Measurements from ENCODE around the gene CRISP1. TPM values are rescaled to one million over a fixed set of nuclear protein-coding genes. Genes with fewer than 3 reads are reported as not detected.

CRISP1 gene
- total RNA-seq, 1 experiment from 2014 or later: not detected

- Histone ChIP-seq H3K4ac (ENCODE audit: low read depth, low read length) (no peak overlapping the region), H3K79me1 (ENCODE audit: insufficient read depth, low read depth, low read length, poor library complexity, severe bottlenecking) (no peaks in the 10 kb centered on the region), H2AK5ac (ENCODE audit: insufficient read length, low read length) (no peak overlapping the region), H2BK15ac (ENCODE audit: low read depth, low read length) (no peak overlapping the region), H2BK12ac (ENCODE audit: insufficient read length, low read depth, low read length) (no peak overlapping the region), H3K23ac (ENCODE audit: insufficient read length, low read depth, low read length) (no peak overlapping the region), H3K14ac (ENCODE audit: insufficient read depth, low read length) (no peak overlapping the region), H3K79me2 (ENCODE audit: insufficient read depth, low read length) (no peaks in the 10 kb centered on the region), H3K27me3 (ENCODE audit: insufficient read depth, low read length) (no peaks in the 10 kb centered on the region), H4K8ac (replicated peaks; ENCODE audit: insufficient read length, low read depth, low read length) (no peak overlapping the region), H4K91ac (ENCODE audit: insufficient read length, low read depth, low read length) (no peak overlapping the region), H3K23me2 (ENCODE audit: insufficient read length, low read depth, low read length, poor library complexity, severe bottlenecking) (no peaks in the 10 kb centered on the region), H3K4me2 (ENCODE audit: insufficient read depth, insufficient read length, low read length) (no peak overlapping the region), H3K9ac (ENCODE audit: extremely low read depth, insufficient read length, low read length) (no peak overlapping the region), H2BK20ac (ENCODE audit: low read depth, low read length, poor library complexity, severe bottlenecking) (no peak overlapping the region), H3K27ac (ENCODE audit: insufficient read length, low read depth, low read length) (no peak overlapping the region), H3K9me3 (ENCODE audit: control insufficient read depth, low read depth, low read length) (no peaks in the 10 kb centered on the region), H2BK5ac (ENCODE audit: insufficient read length, low read length) (no peak overlapping the region), H3K4me1 (ENCODE audit: insufficient read depth, low read length) (peaks cover 3% of the 10 kb centered on the region), H4K5ac (ENCODE audit: insufficient read length, low read depth, low read length) (no peak overlapping the region), H4K20me1 (ENCODE audit: control insufficient read depth, insufficient read depth, insufficient read length) (no peaks in the 10 kb centered on the region), H2AFZ (ENCODE audit: low read length) (no peak overlapping the region), H3K56ac (ENCODE audit: insufficient read length, low read depth, low read length) (no peak overlapping the region), H2BK120ac (ENCODE audit: low read depth, low read length, poor library complexity, severe bottlenecking) (no peak overlapping the region), H3T11ph (ENCODE audit: low read length) (no peak overlapping the region), H3K18ac (ENCODE audit: insufficient read length, low read depth, low read length) (no peak overlapping the region)
- TF ChIP-seq CTCF (conservative IDR thresholded peaks at IDR 0.05): no peak
- Mint-ChIP-seq H3K9me3 (no peaks in the 10 kb centered on the region), H3K4me1 (peaks cover 66 to 69% of the 10 kb centered on the region in 2 experiments), H3K36me3 (ENCODE audit: insufficient read depth in 1 of 3, low read depth in 3 of 3) (no peaks in the 10 kb centered on the region), H3K27me3 (ENCODE audit: low read depth) (no peaks in the 10 kb centered on the region), H3K4me3 (no peak overlapping the region), H3K27ac (no peak overlapping the region)
- WGBS (ENCODE audit: extremely low coverage, insufficient read length, low lambda C conversion rate): no CpG with 5 or more reads among the region's 2 CpGs
- no peak for DNase-seq
Measured at GRCh38 chr6:49909563-49909962, 43.2 kb upstream of the CRISP1 start.
